Measurements from ENCODE around the gene GRIN1. TPM values are rescaled to one million over a fixed set of nuclear protein-coding genes. Genes with fewer than 3 reads are reported as not detected.
A peak's percentile ranks its signal among the peaks of the same experiment; 100 is the strongest.

The GRIN1 gene
- total RNA-seq, 4 donors from 2014 or later: 0.14 TPM; not detected in 3

- H3K36me3 ChIP-seq: no peaks in the 10 kb centered on the region
- intact Hi-C loops (cut with DNase I; ENCODE audit: low total_unique reads): no loop called here
- WGBS, 2 donors (ENCODE audit: low coverage in 1 of 2): 42% methylated on average over 41 of the region's 56 CpGs; no CpG with 5 or more reads in 1 of the 2 donors
Observed at GRCh38 chr9:137160716-137161557, 22.0 kb downstream of the GRIN1 start.

GRCh38 chr9:137161558-137162486, 22.9 kb downstream of the GRIN1 start:
- TF ChIP-seq EP300 (IDR thresholded peaks at IDR 0.05; ENCODE audit: low read depth) (no peak), POLR2AphosphoS5 (IDR thresholded peaks at IDR 0.05) (no peak), CTCF (IDR thresholded peaks at IDR 0.05) (no peak), POLR2A (IDR thresholded peaks at IDR 0.05) (no peak)
- Histone ChIP-seq H3K27me3 (peaks cover 100% of the 10 kb centered on the region), H3K4me1 (peaks cover 9 to 25% (median 22%) of the 10 kb centered on the region in 4 donors), H3K9me3 (no peaks in the 10 kb centered on the region), H3K36me3 (no peaks in the 10 kb centered on the region), H3K27ac (no peak overlapping the region), H3K4me3 (no peak overlapping the region)
- no peak for DNase-seq
- WGBS, 2 donors (ENCODE audit: low coverage in 1 of 2): 8% methylated on average over 54 of the region's 71 CpGs; no CpG with 5 or more reads in 1 of the 2 donors
- intact Hi-C loops (cut with DNase I; ENCODE audit: low total_unique reads): no loop called here
- in situ Hi-C loops (cut with MboI; ENCODE audit: low pct_ligation_motif_present in 1 of 4, low pct_unique_long_range_greater_than_20kb in 1 of 4, low sequenced_read_pairs in 3 of 4): no loop called here

More at GRCh38 chr9:137160716-137161557, 22.0 kb downstream of the GRIN1 start:
- in situ Hi-C loops (cut with MboI; ENCODE audit: low pct_ligation_motif_present in 1 of 4, low pct_unique_long_range_greater_than_20kb in 1 of 4, low sequenced_read_pairs in 3 of 4): no loop called here
- TF ChIP-seq CTCF (IDR thresholded peaks at IDR 0.05) (no peak), EP300 (IDR thresholded peaks at IDR 0.05; ENCODE audit: low read depth) (no peak), POLR2A (IDR thresholded peaks at IDR 0.05) (no peak), POLR2AphosphoS5 (IDR thresholded peaks at IDR 0.05) (no peak)
- H3K27me3 ChIP-seq: peaks cover 100% of the 10 kb centered on the region
- H3K4me3 ChIP-seq: no peak overlapping the region
- no peak overlapping the region for H3K27ac ChIP-seq
- peaks cover 9 to 30% (median 27%) of the 10 kb centered on the region in 4 donors for H3K4me1 ChIP-seq
- DNase-seq: no peak
- H3K9me3 ChIP-seq: no peaks in the 10 kb centered on the region

- no peaks in the 10 kb centered on the region for H3K9me3 ChIP-seq
- H3K27ac ChIP-seq: peak overlapping the region in 1 of 4 donors; percentile 48
- no peaks in the 10 kb centered on the region for H3K36me3 ChIP-seq
- DNase-seq: peak; percentile 63
- peaks cover 100% of the 10 kb centered on the region for H3K27me3 ChIP-seq
- in situ Hi-C loops (cut with MboI; ENCODE audit: low pct_ligation_motif_present in 1 of 4, low pct_unique_long_range_greater_than_20kb in 1 of 4, low sequenced_read_pairs in 3 of 4) (no loop called here), intact Hi-C loops (cut with DNase I; ENCODE audit: low total_unique reads) (no loop called here)
- H3K4me1 ChIP-seq: peaks cover 10 to 30% (median 25%) of the 10 kb centered on the region in 4 donors
- peak overlapping the region in 2 of 4 donors; percentile 7 to 19 for H3K4me3 ChIP-seq
- TF ChIP-seq POLR2A (IDR thresholded peaks at IDR 0.05) (no peak), CTCF (IDR thresholded peaks at IDR 0.05) (peak in 4 of 5 experiments; percentile 10 to 40 (median 26))
- WGBS, 2 donors (ENCODE audit: low coverage in 1 of 2): 18% methylated on average over 53 of the region's 74 CpGs; no CpG with 5 or more reads in 1 of the 2 donors
Observed at GRCh38 chr9:137162505-137163364, 23.8 kb downstream of the GRIN1 start.
